ENCODE measurements around the gene MOSMO.

MOSMO gene

GRCh38 chr16:22010902-22011301, 3.0 kb downstream of the MOSMO start:
- Histone ChIP-seq H3K27me3 (ENCODE audit: low read depth, low read length) (peaks cover 10% of the 10 kb centered on the region), H3K36me3 (replicated peaks; ENCODE audit: low read depth, low read length) (no peaks in the 10 kb centered on the region), H3K79me2 (ENCODE audit: low read length) (peaks cover 67% of the 10 kb centered on the region), H3K9ac (ENCODE audit: low read length) (no peak overlapping the region), H4K20me1 (ENCODE audit: insufficient read depth, low read length) (peaks cover 54% of the 10 kb centered on the region), H3K4me2 (ENCODE audit: low read length) (no peak overlapping the region), H3K9me3 (ENCODE audit: insufficient read depth, low read length) (no peaks in the 10 kb centered on the region), H3K4me3 (ENCODE audit: low read length) (no peak overlapping the region), H3K4me1 (ENCODE audit: low read length) (peaks cover 57% of the 10 kb centered on the region), H3K27ac (ENCODE audit: low read length) (no peak overlapping the region), H2AFZ (ENCODE audit: low read depth, low read length) (no peak overlapping the region)
- TF ChIP-seq EZH2phosphoT487 (IDR thresholded peaks at IDR 0.05; ENCODE audit: low read depth), result no peak
- TF ChIP-seq, protein P1, sequence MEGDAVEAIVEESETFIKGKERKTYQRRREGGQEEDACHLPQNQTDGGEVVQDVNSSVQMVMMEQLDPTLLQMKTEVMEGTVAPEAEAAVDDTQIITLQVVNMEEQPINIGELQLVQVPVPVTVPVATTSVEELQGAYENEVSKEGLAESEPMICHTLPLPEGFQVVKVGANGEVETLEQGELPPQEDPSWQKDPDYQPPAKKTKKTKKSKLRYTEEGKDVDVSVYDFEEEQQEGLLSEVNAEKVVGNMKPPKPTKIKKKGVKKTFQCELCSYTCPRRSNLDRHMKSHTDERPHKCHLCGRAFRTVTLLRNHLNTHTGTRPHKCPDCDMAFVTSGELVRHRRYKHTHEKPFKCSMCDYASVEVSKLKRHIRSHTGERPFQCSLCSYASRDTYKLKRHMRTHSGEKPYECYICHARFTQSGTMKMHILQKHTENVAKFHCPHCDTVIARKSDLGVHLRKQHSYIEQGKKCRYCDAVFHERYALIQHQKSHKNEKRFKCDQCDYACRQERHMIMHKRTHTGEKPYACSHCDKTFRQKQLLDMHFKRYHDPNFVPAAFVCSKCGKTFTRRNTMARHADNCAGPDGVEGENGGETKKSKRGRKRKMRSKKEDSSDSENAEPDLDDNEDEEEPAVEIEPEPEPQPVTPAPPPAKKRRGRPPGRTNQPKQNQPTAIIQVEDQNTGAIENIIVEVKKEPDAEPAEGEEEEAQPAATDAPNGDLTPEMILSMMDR (IDR thresholded peaks at IDR 0.05; ENCODE audit: low read depth, low read length), result no peak

DNA sequence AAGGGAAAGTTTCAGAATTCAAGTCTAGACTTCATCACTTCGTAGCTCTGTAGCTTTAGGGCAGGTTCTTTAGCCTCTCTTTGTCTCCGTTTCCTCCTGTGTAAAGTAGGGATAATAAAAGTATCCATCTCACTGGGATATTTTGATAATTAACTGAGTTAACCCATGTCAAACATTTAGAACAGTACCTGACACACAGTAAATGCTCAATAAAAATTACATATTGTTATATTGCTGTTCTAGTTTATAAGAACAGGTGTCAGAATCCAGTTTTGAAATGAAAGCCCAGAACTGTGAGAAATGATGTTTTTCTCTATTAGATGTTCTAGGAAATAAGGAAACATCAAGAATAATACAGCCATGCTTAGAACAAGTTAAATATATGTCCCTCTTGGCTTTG, 4.3 kb downstream of the MOSMO start:
- peak overlapping the region; percentile 97; the same call in 1 of the 2 replicates for H3K4me2 ChIP-seq (ENCODE audit: low read length)
- H4K20me1 ChIP-seq (ENCODE audit: insufficient read depth, low read length), result peaks cover 67% of the 10 kb centered on the region
- H3K27ac ChIP-seq (ENCODE audit: low read length), result no peak overlapping the region
- H3K9me3 ChIP-seq (ENCODE audit: insufficient read depth, low read length), result no peaks in the 10 kb centered on the region
- H3K4me1 ChIP-seq (ENCODE audit: low read length), result peaks cover 52% of the 10 kb centered on the region
- no peak overlapping the region for H3K9ac ChIP-seq (ENCODE audit: low read length)
- TF ChIP-seq, protein P1 (IDR thresholded peaks at IDR 0.05; ENCODE audit: low read depth, low read length), result no peak
- no peak for TF ChIP-seq EZH2phosphoT487 (IDR thresholded peaks at IDR 0.05; ENCODE audit: low read depth)
- H3K79me2 ChIP-seq (ENCODE audit: low read length), result peaks cover 81% of the 10 kb centered on the region
- no peaks in the 10 kb centered on the region for H3K36me3 ChIP-seq (replicated peaks; ENCODE audit: low read depth, low read length)
- H3K27me3 ChIP-seq (ENCODE audit: low read depth, low read length), result peaks cover 14% of the 10 kb centered on the region
- H3K4me3 ChIP-seq (ENCODE audit: low read length), result no peak overlapping the region
- no peak overlapping the region for H2AFZ ChIP-seq (ENCODE audit: low read depth, low read length)

GRCh38 chr16:22013486-22013885, 5.6 kb downstream of the MOSMO start:
- Histone ChIP-seq H3K9me3 (ENCODE audit: insufficient read depth, low read length) (no peaks in the 10 kb centered on the region), H4K20me1 (ENCODE audit: insufficient read depth, low read length) (peaks cover 78% of the 10 kb centered on the region), H3K36me3 (replicated peaks; ENCODE audit: low read depth, low read length) (no peaks in the 10 kb centered on the region)

DNA sequence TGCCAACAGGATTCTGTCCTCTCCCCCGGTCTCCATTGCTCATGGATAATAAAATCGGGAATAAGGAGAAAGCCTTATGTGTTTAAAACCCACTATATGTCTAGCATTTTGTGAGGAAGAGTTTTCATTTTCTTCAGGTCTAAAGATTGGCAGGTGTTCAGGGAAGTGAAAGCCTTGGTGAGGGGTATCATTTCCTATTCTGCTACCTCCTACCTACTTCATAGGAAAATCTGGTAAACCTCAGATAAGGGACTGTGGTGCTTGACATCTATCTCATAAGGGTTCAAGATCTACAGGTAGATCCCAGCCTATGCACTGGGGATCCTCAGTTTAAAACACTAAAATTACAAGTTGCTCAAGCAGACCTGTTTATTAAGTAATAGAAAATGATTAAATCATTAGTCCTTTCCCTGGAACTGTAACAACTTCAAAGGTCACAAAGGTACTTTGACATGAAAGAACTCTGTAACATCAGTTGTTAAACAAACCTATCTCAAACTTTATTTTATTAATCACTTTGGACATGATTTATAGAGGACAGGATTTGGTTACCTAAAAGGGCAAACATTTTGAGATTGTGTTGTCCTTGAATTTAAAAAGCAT, 6.5 kb downstream of the MOSMO start:
- Histone ChIP-seq H3K27me3 (ENCODE audit: low read depth, low read length) (peaks cover 14% of the 10 kb centered on the region), H3K36me3 (replicated peaks; ENCODE audit: low read depth, low read length) (no peaks in the 10 kb centered on the region), H3K4me2 (ENCODE audit: low read length) (peak overlapping the region; percentile 97), H2AFZ (ENCODE audit: low read depth, low read length) (no peak overlapping the region), H3K27ac (ENCODE audit: low read length) (peak overlapping the region; percentile 22; the same call in 1 of the 2 replicates), H3K79me2 (ENCODE audit: low read length) (peaks cover 90% of the 10 kb centered on the region), H3K4me1 (ENCODE audit: low read length) (peaks cover 44% of the 10 kb centered on the region), H4K20me1 (ENCODE audit: insufficient read depth, low read length) (peaks cover 82% of the 10 kb centered on the region), H3K9ac (ENCODE audit: low read length) (peak overlapping the region; percentile 19; the same call in 1 of the 2 replicates), H3K4me3 (ENCODE audit: low read length) (peak overlapping the region; percentile 70), H3K9me3 (ENCODE audit: insufficient read depth, low read length) (no peaks in the 10 kb centered on the region)
- TF ChIP-seq EZH2phosphoT487 (IDR thresholded peaks at IDR 0.05; ENCODE audit: low read depth), result no peak
- TF ChIP-seq, protein P1 (IDR thresholded peaks at IDR 0.05; ENCODE audit: low read depth, low read length), result no peak

More at GRCh38 chr16:22013486-22013885, 5.6 kb downstream of the MOSMO start:
- Histone ChIP-seq H2AFZ (ENCODE audit: low read depth, low read length) (no peak overlapping the region), H3K27me3 (ENCODE audit: low read depth, low read length) (peaks cover 14% of the 10 kb centered on the region), H3K4me2 (ENCODE audit: low read length) (peak overlapping the region; percentile 97), H3K9ac (ENCODE audit: low read length) (no peak overlapping the region), H3K4me3 (ENCODE audit: low read length) (peak overlapping the region; percentile 70), H3K4me1 (ENCODE audit: low read length) (peaks cover 50% of the 10 kb centered on the region), H3K27ac (ENCODE audit: low read length) (peak overlapping the region; percentile 22; the same call in 1 of the 2 replicates), H3K79me2 (ENCODE audit: low read length) (peaks cover 90% of the 10 kb centered on the region)
- no peak for TF ChIP-seq EZH2phosphoT487 (IDR thresholded peaks at IDR 0.05; ENCODE audit: low read depth)
- TF ChIP-seq, protein P1 (IDR thresholded peaks at IDR 0.05; ENCODE audit: low read depth, low read length), result no peak
